ENCODE measurements around the gene ERVH48-1. TPM values are rescaled to one million over a fixed set of nuclear protein-coding genes. Genes with fewer than 3 reads are reported as not detected.

Gene ERVH48-1
- total RNA-seq, 1 donor, result not detected

DNA sequence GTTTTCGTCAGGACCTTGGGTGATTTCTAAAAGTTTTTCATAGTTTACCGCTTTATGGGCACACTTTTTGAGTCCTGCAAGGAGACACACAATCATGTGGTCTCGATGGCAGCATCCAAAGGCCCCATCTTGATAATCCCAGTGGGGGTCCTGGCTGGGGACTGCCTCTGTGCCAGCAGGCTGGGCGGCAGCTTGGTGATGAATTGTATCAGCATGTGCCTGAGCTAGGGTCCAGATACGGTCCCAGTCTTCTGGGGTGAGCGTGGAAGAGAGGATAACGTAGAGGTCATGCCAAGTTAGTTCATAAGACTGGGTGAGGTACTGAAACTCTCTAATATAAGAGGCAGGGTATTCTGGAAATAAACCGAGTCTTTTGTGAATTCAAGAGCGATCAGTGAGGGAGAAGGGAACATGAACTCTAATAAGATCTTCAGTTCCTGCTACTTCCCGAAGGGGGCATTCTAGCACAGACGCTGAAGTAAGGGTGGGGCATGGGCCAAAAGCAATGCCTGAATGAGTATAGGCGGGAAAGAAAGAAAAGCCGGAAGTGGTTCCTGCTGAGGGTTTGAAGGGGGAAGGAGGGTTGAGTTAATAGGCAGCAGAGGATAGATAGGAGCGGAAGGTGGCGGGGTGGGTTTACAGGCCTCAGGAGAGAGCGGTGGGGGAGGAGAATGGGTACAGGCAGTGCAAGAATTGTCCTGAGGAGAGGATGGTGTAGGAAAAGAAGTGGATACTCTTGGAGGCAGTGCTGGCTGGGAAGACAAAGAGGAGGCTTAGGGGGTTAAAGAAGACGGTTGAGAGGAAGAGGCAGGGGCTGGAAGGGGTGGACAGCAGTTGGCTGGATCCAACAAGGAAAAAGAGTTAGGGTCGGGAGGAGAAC is 1.6 kb downstream of the ERVH48-1 start:
- Histone ChIP-seq H3K4me1 (ENCODE audit: insufficient read depth, low read length) (peaks cover 7% of the 10 kb centered on the region), H3K27me3 (ENCODE audit: insufficient read depth, low read length) (no peaks in the 10 kb centered on the region), H3K4me3 (ENCODE audit: insufficient read depth, low read length) (peak overlapping the region; percentile 52), H3K27ac (ENCODE audit: low read depth, low read length) (peak overlapping the region; percentile 28), H3K9me3 (ENCODE audit: low read depth, low read length) (no peaks in the 10 kb centered on the region), H2AFZ (ENCODE audit: low read length) (peak overlapping the region; percentile 88), H4K20me1 (ENCODE audit: insufficient read depth, low read length) (no peaks in the 10 kb centered on the region), H3K36me3 (ENCODE audit: insufficient read depth, low read length) (no peaks in the 10 kb centered on the region), H3K4me2 (ENCODE audit: insufficient read depth, low read length) (peak overlapping the region; percentile 75), H3K79me2 (ENCODE audit: insufficient read depth, low read length) (no peaks in the 10 kb centered on the region)
- TF ChIP-seq, protein P1, sequence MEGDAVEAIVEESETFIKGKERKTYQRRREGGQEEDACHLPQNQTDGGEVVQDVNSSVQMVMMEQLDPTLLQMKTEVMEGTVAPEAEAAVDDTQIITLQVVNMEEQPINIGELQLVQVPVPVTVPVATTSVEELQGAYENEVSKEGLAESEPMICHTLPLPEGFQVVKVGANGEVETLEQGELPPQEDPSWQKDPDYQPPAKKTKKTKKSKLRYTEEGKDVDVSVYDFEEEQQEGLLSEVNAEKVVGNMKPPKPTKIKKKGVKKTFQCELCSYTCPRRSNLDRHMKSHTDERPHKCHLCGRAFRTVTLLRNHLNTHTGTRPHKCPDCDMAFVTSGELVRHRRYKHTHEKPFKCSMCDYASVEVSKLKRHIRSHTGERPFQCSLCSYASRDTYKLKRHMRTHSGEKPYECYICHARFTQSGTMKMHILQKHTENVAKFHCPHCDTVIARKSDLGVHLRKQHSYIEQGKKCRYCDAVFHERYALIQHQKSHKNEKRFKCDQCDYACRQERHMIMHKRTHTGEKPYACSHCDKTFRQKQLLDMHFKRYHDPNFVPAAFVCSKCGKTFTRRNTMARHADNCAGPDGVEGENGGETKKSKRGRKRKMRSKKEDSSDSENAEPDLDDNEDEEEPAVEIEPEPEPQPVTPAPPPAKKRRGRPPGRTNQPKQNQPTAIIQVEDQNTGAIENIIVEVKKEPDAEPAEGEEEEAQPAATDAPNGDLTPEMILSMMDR (IDR thresholded peaks at IDR 0.05; ENCODE audit: extremely low read depth, low read depth, low read length), result peak; percentile 86
- DNase-seq (ENCODE audit: insufficient read length, low spot score, missing footprints), result peak; percentile 97

- H3K4me2 ChIP-seq (ENCODE audit: insufficient read depth, low read length), result no peak overlapping the region
- H3K9me3 ChIP-seq (ENCODE audit: low read depth, low read length), result no peaks in the 10 kb centered on the region
- no peaks in the 10 kb centered on the region for H3K79me2 ChIP-seq (ENCODE audit: insufficient read depth, low read length)
- H4K20me1 ChIP-seq (ENCODE audit: insufficient read depth, low read length), result no peaks in the 10 kb centered on the region
- TF ChIP-seq, protein P1 (IDR thresholded peaks at IDR 0.05; ENCODE audit: extremely low read depth, low read depth, low read length), result no peak
- no peak overlapping the region for H2AFZ ChIP-seq (ENCODE audit: low read length)
- DNase-seq (ENCODE audit: insufficient read length, low spot score, missing footprints), result no peak
- peaks cover 7% of the 10 kb centered on the region for H3K4me1 ChIP-seq (ENCODE audit: insufficient read depth, low read length)
- H3K27me3 ChIP-seq (ENCODE audit: insufficient read depth, low read length), result no peaks in the 10 kb centered on the region
- H3K27ac ChIP-seq (ENCODE audit: low read depth, low read length), result no peak overlapping the region
- no peak overlapping the region for H3K4me3 ChIP-seq (ENCODE audit: insufficient read depth, low read length)
- H3K36me3 ChIP-seq (ENCODE audit: insufficient read depth, low read length), result no peaks in the 10 kb centered on the region
These were observed 2.5 kb downstream of the ERVH48-1 start for GRCh38 chr21:42922918-42923317.

- DNase-seq (ENCODE audit: insufficient read length, low spot score, missing footprints), result no peak
- Histone ChIP-seq H3K79me2 (ENCODE audit: insufficient read depth, low read length) (no peaks in the 10 kb centered on the region), H3K27ac (ENCODE audit: low read depth, low read length) (no peak overlapping the region), H3K4me1 (ENCODE audit: insufficient read depth, low read length) (peaks cover 7% of the 10 kb centered on the region), H4K20me1 (ENCODE audit: insufficient read depth, low read length) (no peaks in the 10 kb centered on the region), H3K36me3 (ENCODE audit: insufficient read depth, low read length) (no peaks in the 10 kb centered on the region), H3K27me3 (ENCODE audit: insufficient read depth, low read length) (no peaks in the 10 kb centered on the region), H2AFZ (ENCODE audit: low read length) (no peak overlapping the region), H3K9me3 (ENCODE audit: low read depth, low read length) (no peaks in the 10 kb centered on the region), H3K4me2 (ENCODE audit: insufficient read depth, low read length) (no peak overlapping the region), H3K4me3 (ENCODE audit: insufficient read depth, low read length) (no peak overlapping the region)
- TF ChIP-seq, protein P1 (IDR thresholded peaks at IDR 0.05; ENCODE audit: extremely low read depth, low read depth, low read length), result no peak
These were observed 3.5 kb downstream of the ERVH48-1 start for GRCh38 chr21:42921927-42922326.

GRCh38 chr21:42918291-42918690 is 7.1 kb downstream of the ERVH48-1 start:
- Histone ChIP-seq H3K27ac (ENCODE audit: low read depth, low read length) (no peak overlapping the region), H3K4me2 (ENCODE audit: insufficient read depth, low read length) (no peak overlapping the region), H2AFZ (ENCODE audit: low read length) (no peak overlapping the region), H3K4me1 (ENCODE audit: insufficient read depth, low read length) (no peaks in the 10 kb centered on the region), H3K79me2 (ENCODE audit: insufficient read depth, low read length) (no peaks in the 10 kb centered on the region), H3K27me3 (ENCODE audit: insufficient read depth, low read length) (no peaks in the 10 kb centered on the region), H3K9me3 (ENCODE audit: low read depth, low read length) (no peaks in the 10 kb centered on the region), H3K36me3 (ENCODE audit: insufficient read depth, low read length) (no peaks in the 10 kb centered on the region), H4K20me1 (ENCODE audit: insufficient read depth, low read length) (no peaks in the 10 kb centered on the region), H3K4me3 (ENCODE audit: insufficient read depth, low read length) (no peak overlapping the region)
- TF ChIP-seq, protein P1 (IDR thresholded peaks at IDR 0.05; ENCODE audit: extremely low read depth, low read depth, low read length), result no peak
- DNase-seq (ENCODE audit: insufficient read length, low spot score, missing footprints), result no peak
